Mucosa of descending colon (tissue), 3 donors: ENCODE data around the gene ZDHHC9. TPM values are rescaled to one million over a fixed set of nuclear protein-coding genes. Genes with fewer than 3 reads are reported as not detected.

Source experiments
- ATAC-seq: fragments of 200-7000 bp; cut with Tn5 transposase; one replicate; pipeline ENCODE4 v1.9.1; 2020; ENCODE audit warnings: mild to moderate bottlenecking, moderate library complexity
- DNase-seq, 3 donors: peaks; one replicate each; pipeline ENCODE4 v3.0.0-alpha.2; 2020
- H3K36me3 ChIP-seq: fragments of 200-600 bp; one replicate; pipeline ENCODE4 v1.8.0; 2021; ENCODE audit warnings: low read depth, mild to moderate bottlenecking
- H3K4me1 ChIP-seq: fragments of 200-600 bp; one replicate; pipeline ENCODE4 v1.8.0; 2021; ENCODE audit warnings: low read depth, mild to moderate bottlenecking
- H3K4me3 ChIP-seq: fragments of 200-600 bp; one replicate; pipeline ENCODE4 v1.8.0; 2021; ENCODE audit warnings: mild to moderate bottlenecking
- H3K9me3 ChIP-seq: fragments of 200-600 bp; one replicate; pipeline ENCODE4 v1.8.0; 2021; ENCODE audit warnings: mild to moderate bottlenecking
- CTCF ChIP-seq: fragments of 200-600 bp; IDR thresholded peaks from one replicate; pipeline ENCODE4 v1.8.0; 2022; ENCODE audit warnings: antibody characterized with exemption, mild to moderate bottlenecking
- intact Hi-C, 2 donors: fragments of 100-400 bp; cut with DNase I in 1 of 2; cut with micrococcal nuclease in 1 of 2; formaldehyde crosslinking; loops; one replicate each; pipeline versions ENCODE4 v1.11.0 to v1.11.1; 2022; cut with DNase I, micrococcal nuclease
- total RNA-seq, 3 donors: library from RNA; stranded (reverse); fragmentation: NEBNext Ultra II Directional in 2 of 3; extraction: Animal tissue kit (Norgen Biotek cat#: 25700) in 2 of 3; gene quantifications; one replicate each; pipeline versions ENCODE4 v1.2.1 to v1.2.4, GENCODE V29; 2021 to 2023
- donor health status: DM: no; HTN: no; CAD: no; lungs with moderate emphysema.
- donor health status: DM: no; HTN: no; CAD: no.
- donor health status: DM: no; HTN: yes; CAD: no.

ZDHHC9 gene
- total RNA-seq, 3 donors from 2014 or later: 23.1 to 41.2 (median 33.6) TPM

DNA sequence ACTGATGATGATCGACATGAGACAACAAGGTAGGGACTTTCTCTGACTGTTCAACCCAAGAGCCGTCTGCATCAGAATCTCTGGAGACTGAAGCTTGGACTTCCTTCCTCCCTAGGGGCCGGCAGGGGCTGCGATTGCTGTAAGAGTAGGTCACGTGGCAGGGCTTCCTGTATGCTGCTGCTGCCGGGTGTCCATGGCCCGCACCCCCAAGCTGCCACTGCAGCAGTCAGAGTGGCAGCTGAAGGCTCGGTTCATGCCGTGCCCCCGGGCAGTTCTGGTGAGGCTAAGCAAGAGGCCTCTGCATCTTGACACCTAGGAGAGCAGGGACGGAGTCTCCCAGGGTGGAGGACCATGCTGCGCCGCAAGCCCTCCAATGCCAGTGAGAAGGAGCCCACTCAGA lies 63.9 kb downstream of the ZDHHC9 start, which contains the start of gene SASH3:
Gene SASH3, plus strand, starts transcription at position 203 of the 400 bp plus-strand sequence. Its CDS starts 149 bp downstream, at position 352.
- DNase-seq (peak; percentile 55 to 86 (median 55)), ATAC-seq (peak; percentile 50)
- H3K4me1 ChIP-seq: no peaks in the 10 kb centered on the region
- no peaks in the 10 kb centered on the region for H3K9me3 ChIP-seq
- TF ChIP-seq CTCF: no peak
- no peak within 1 kb of the TSS for H3K4me3 ChIP-seq
- H3K36me3 ChIP-seq: no peaks in the 10 kb centered on the region
- intact Hi-C loops: no loop called here

DNA sequence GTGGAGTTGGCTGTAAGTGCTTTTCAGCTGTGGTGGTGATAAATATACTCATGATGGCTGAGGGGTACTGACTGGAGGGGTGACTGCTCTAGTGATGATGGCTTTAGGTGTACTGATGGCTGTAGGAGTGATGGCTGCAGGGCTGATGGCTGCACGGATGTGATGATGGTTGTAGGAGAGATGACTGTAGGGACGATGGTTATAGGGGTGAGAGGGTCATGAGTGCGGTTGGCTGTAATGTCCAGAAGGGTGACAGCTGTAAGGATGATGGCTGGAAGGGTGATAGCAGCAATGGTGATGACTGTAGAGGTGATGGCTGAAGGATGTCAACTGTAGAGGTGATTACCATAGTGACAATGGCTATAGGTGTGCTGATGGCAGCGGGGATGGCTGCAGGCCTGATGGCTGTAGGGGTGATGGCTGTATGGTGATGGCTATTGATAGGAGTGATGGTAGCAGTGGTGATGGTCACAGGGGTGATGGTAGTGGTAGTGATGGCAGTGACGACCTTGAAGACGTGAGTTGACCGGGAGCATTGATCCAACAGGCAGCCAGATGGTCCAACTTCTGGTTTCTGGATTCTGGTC lies 64.5 kb downstream of the ZDHHC9 start:
- Histone ChIP-seq H3K4me1 (no peaks in the 10 kb centered on the region), H3K4me3 (no peak overlapping the region), H3K9me3 (no peaks in the 10 kb centered on the region), H3K36me3 (no peaks in the 10 kb centered on the region)
- DNase-seq (no peak), ATAC-seq (no peak)
- intact Hi-C loops: no loop called here
- no peak for TF ChIP-seq CTCF

GRCh38 chrX:129777218-129778030 lies 66.3 kb downstream of the ZDHHC9 start:
- intact Hi-C loops: no loop called here
- Histone ChIP-seq H3K4me3 (no peak overlapping the region), H3K9me3 (no peaks in the 10 kb centered on the region), H3K36me3 (no peaks in the 10 kb centered on the region), H3K4me1 (no peaks in the 10 kb centered on the region)
- no peak for TF ChIP-seq CTCF
- ATAC-seq (peak; percentile 73), DNase-seq (peak; percentile 69 to 90 (median 78))

- peak in 1 of 3 donors; percentile 47 for DNase-seq
- no peaks in the 10 kb centered on the region for H3K4me1 ChIP-seq
- H3K36me3 ChIP-seq: no peaks in the 10 kb centered on the region
- no peak overlapping the region for H3K4me3 ChIP-seq
- TF ChIP-seq CTCF: no peak
- peak; percentile 49 for ATAC-seq
- no peaks in the 10 kb centered on the region for H3K9me3 ChIP-seq
- intact Hi-C loops: no loop called here
Measured at GRCh38 chrX:129773649-129774458, 69.8 kb downstream of the ZDHHC9 start.

- DNase-seq (peak; percentile 76 to 91 (median 79)), ATAC-seq (peak; percentile 77)
- H3K9me3 ChIP-seq: no peaks in the 10 kb centered on the region
- H3K4me3 ChIP-seq: no peak overlapping the region
- H3K36me3 ChIP-seq: no peaks in the 10 kb centered on the region
- TF ChIP-seq CTCF: no peak
- intact Hi-C loops: no loop called here
- H3K4me1 ChIP-seq: no peaks in the 10 kb centered on the region
Measured at GRCh38 chrX:129772796-129773431, 70.8 kb downstream of the ZDHHC9 start.
